NT2/D1 (cell line): ENCODE measurements around the gene NADSYN1.

ENCODE experiments used
- SUZ12 ChIP-seq: IDR thresholded peaks from 2 replicates; pipeline ENCODE4 v1.6.1; 2011; ENCODE audit not compliant: insufficient read length, insufficient read depth; ENCODE audit errors: extremely low read depth
- YY1 ChIP-seq: IDR thresholded peaks from 2 replicates; pipeline ENCODE4 v1.6.1; 2011; ENCODE audit not compliant: insufficient read length, insufficient read depth
- ZNF274 ChIP-seq: IDR thresholded peaks from 2 replicates; pipeline ENCODE4 v1.6.1; 2011; ENCODE audit warnings: mild to moderate bottlenecking, low read depth, low read length

DNA sequence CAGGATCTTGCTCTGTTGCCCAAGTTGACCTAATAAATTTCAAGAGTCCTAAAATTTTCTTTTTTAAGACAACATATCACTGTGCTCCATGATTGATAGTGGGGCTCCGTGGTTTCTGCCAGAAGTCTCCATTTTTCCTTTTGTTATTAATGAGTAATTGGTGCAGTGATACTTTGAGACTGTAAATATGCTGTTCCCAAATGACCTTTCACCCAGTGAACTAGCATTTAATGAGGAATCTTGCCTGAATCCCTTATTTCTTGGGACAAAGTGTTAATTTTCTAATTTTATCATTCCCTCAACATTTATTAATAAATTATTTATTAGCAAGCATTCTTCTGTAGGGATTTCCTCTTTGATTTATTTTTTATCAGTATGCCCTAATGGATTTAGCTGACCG lies 2.5 kb upstream of the NADSYN1 start:
- no peak for TF ChIP-seq ZNF274
- no peak for TF ChIP-seq YY1
- no peak for TF ChIP-seq SUZ12
